GM23338 (cell line): Measurements from ENCODE around the gene CEBPE. TPM values are rescaled to one million over a fixed set of nuclear protein-coding genes. Genes with fewer than 3 reads are reported as not detected.

Source experiments
- ATAC-seq: fragments of 200-7000 bp; cut with Tn5 transposase; 3 replicates; pipeline ENCODE4 v1.9.1; 2020
- DNase-seq: peaks from one replicate; pipeline ENCODE4 v3.0.0-alpha.2; 2015; ENCODE audit warnings: low spot score
- H2AFZ ChIP-seq: fragments of 200-600 bp; sonication (generic); 2 replicates; pipeline ENCODE4 v1.8.0; 2016; ENCODE audit warnings: antibody characterized with exemption, mild to moderate bottlenecking, moderate library complexity
- H3F3A ChIP-seq: fragments of 200-600 bp; sonication (generic); replicated peaks from 2 replicates; pipeline ENCODE4 v1.8.0; 2017; ENCODE audit warnings: antibody characterized with exemption, mixed run types, low read depth
- H3K27ac ChIP-seq: fragments of 200-600 bp; sonication (generic); 2 replicates; pipeline ENCODE4 v1.6.1; 2016; ENCODE audit warnings: low read depth
- H3K27me3 ChIP-seq: fragments of 200-600 bp; sonication (generic); 2 replicates; pipeline ENCODE4 v1.8.0; 2016; ENCODE audit warnings: mild to moderate bottlenecking, mixed run types, moderate library complexity; ENCODE audit not compliant: insufficient read depth
- H3K36me3 ChIP-seq: fragments of 200-600 bp; sonication (generic); 2 replicates; pipeline ENCODE4 v1.8.0; 2016; ENCODE audit warnings: mild to moderate bottlenecking; ENCODE audit not compliant: insufficient read depth
- H3K4me1 ChIP-seq: fragments of 200-600 bp; sonication (generic); 2 replicates; pipeline ENCODE4 v1.8.0; 2016; ENCODE audit warnings: mild to moderate bottlenecking, moderate library complexity; ENCODE audit not compliant: insufficient read depth
- H3K4me2 ChIP-seq: fragments of 200-600 bp; sonication (generic); 2 replicates; pipeline ENCODE4 v1.7.1; 2017; ENCODE audit warnings: mixed run types
- H3K4me3 ChIP-seq: fragments of 200-600 bp; sonication (generic); 2 replicates; pipeline ENCODE4 v1.6.1; 2016; ENCODE audit warnings: mixed run types
- H3K79me2 ChIP-seq: fragments of 200-600 bp; sonication (generic); replicated peaks from 2 replicates; pipeline ENCODE4 v1.8.0; 2017; ENCODE audit warnings: mild to moderate bottlenecking; ENCODE audit not compliant: insufficient read depth
- H3K9me2 ChIP-seq: fragments of 200-600 bp; sonication (generic); 2 replicates; pipeline ENCODE4 v1.8.0; 2017; ENCODE audit not compliant: insufficient read depth
- H4K20me1 ChIP-seq: fragments of 200-600 bp; sonication (generic); replicated peaks from 2 replicates; pipeline ENCODE4 v1.8.0; 2017; ENCODE audit warnings: mild to moderate bottlenecking; ENCODE audit not compliant: insufficient read depth
- H3K27ac Mint-ChIP-seq: 2 replicates; pipeline ENCODE4 v1.8.0; 2020; ENCODE audit warnings: inconsistent platforms, mild to moderate bottlenecking, moderate library complexity, mixed read lengths
- H3K27me3 Mint-ChIP-seq: 3 replicates; pipeline ENCODE4 v1.8.0; 2022; ENCODE audit warnings: low read depth, mild to moderate bottlenecking, moderate library complexity, mixed read lengths, inconsistent platforms; ENCODE audit not compliant: insufficient read depth, poor library complexity
- H3K36me3 Mint-ChIP-seq: 3 replicates; pipeline ENCODE4 v1.8.0; 2021; ENCODE audit warnings: low read depth, mild to moderate bottlenecking, inconsistent platforms, moderate library complexity, mixed read lengths
- H3K4me1 Mint-ChIP-seq: 3 replicates; pipeline ENCODE4 v1.8.0; 2020; ENCODE audit warnings: mild to moderate bottlenecking, inconsistent platforms, mixed read lengths
- H3K4me3 Mint-ChIP-seq: 3 replicates; pipeline ENCODE4 v1.8.0; 2021; ENCODE audit warnings: moderate library complexity, mild to moderate bottlenecking, inconsistent platforms, mixed read lengths
- H3K9me3 Mint-ChIP-seq: 3 replicates; pipeline ENCODE4 v1.8.0; 2020; ENCODE audit warnings: moderate library complexity, mild to moderate bottlenecking, inconsistent platforms, mixed read lengths
- CREB1 ChIP-seq: fragments of 250-450 bp; sonication (Bioruptor Pico); IDR thresholded peaks from 2 replicates; pipeline ENCODE4 v1.5.0; 2020; ENCODE audit warnings: low read depth, mild to moderate bottlenecking, moderate library complexity
- CTCF ChIP-seq, 2 experiments: fragments of 200-600 bp in 1 of 2; sonication (generic) in 1 of 2; conservative IDR thresholded peaks; 2 replicates each; pipeline versions ENCODE4 v1.5.1 to v1.6.1; 2016 to 2017; ENCODE audit warnings: antibody characterized with exemption in 2 of 2, low read depth in 2 of 2, mild to moderate bottlenecking in 2 of 2, moderate library complexity in 1 of 2
- EZH2phosphoT487 ChIP-seq: fragments of 200-600 bp; sonication (generic); IDR thresholded peaks from one replicate; pipeline ENCODE4 v1.8.1; 2018; ENCODE audit warnings: antibody characterized with exemption; ENCODE audit not compliant: unreplicated experiment
- POLR2AphosphoS5 ChIP-seq: IDR thresholded peaks from 2 replicates; pipeline ENCODE4 v1.6.1; 2016; ENCODE audit warnings: antibody characterized with exemption, low read depth
- ZNF114 ChIP-seq: fragments of 250-450 bp; sonication (Bioruptor Pico); IDR thresholded peaks from 2 replicates; pipeline ENCODE4 v1.5.0; 2020; ENCODE audit warnings: mild to moderate bottlenecking, moderate library complexity
- ZNF331 ChIP-seq: fragments of 250-450 bp; sonication (Bioruptor Pico); IDR thresholded peaks from 2 replicates; pipeline ENCODE4 v1.5.0; 2020; ENCODE audit warnings: low read depth, mild to moderate bottlenecking, moderate library complexity
- ZNF462 ChIP-seq: fragments of 250-450 bp; sonication (Bioruptor Pico); IDR thresholded peaks from 2 replicates; pipeline ENCODE4 v1.5.0; 2020; ENCODE audit warnings: mild to moderate bottlenecking, moderate library complexity
- polyA plus RNA-seq: library from polyadenylated mRNA; unstranded; fragments of >200 nt; fragmentation: Nextera tagmentation; extraction: Ambion mirVana; gene quantifications from 2 replicates; pipeline ENCODE4 v1.2.1, GENCODE V29; 2016
- total RNA-seq: library from RNA; depleted of rRNA; stranded (reverse); fragments of >200 nt; shearing (Covaris generic); gene quantifications from 2 replicates; pipeline ENCODE4 v1.2.3, GENCODE V29; 2014

The CEBPE gene
- total and polyA plus RNA-seq, 2 experiments from 2014 or later, result not detected

DNA sequence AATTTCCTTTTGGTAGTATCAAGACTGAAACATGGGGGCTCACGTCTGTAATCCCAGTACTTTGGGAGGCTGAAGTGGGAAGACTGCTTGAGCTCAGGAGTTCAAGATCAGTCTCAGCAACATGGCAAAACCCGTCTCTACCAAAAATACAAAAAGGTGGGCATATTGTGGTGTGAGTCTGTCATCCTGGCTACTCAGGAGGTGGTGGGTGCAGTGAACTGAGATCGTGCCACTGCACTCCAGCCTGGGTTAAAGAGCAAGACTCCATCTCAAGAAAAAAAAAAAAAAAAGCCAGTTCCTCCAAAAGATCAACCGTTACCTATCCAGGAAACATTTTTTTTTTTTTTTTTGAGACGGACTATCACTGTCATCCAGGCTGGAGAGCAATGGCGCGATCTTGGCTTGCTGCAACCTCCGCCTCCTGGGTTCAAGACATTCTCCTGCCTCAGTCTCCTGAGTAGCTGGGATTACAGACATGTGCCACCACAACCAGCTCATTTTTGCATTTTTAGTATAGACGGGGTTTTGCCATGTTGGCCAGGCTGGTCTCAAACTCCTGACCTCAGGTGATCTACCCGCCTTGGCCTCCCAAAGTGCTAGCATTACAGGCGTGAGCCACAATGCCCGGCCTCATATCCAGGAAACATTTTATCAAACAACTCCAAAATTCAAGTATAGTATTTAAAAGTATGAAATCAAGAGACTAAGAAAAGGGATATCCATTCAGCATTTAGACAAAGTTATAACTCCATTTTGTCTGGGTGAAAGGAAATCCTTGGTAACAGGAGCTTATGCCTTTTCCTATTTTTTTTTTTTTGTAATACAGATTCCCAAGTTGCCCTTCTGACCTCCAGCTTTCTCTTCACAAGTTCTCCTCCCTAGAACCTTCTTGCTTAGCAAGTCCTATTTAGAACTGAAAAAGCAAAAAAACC lies 27.5 kb downstream of the CEBPE start (continued):
- TF ChIP-seq ZNF462 (CRISPR knock-in tag), result no peak
- no peak for TF ChIP-seq ZNF331 (CRISPR knock-in tag)

DNA sequence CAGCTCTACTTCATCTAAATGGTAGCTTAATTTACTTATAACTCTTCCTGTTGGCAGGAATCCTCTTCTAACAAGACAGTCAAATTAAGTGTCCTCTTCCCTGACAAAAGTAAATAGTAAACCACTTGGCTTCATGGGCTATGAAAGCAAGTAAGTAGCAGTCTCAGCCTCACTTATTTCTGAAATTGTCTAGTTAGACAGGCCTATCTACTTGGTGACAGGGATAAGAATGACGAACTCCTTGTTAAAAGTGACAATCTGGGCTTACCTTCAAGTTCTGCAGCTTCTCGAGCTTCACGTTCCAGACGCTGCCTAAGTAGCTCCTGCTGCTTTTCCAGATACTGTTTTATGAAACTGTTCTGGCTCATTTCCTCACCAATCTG lies 28.8 kb downstream of the CEBPE start:
- no peaks in the 10 kb centered on the region; the same call in 2 of the 3 replicates for H3K4me1 Mint-ChIP-seq
- DNase-seq (no peak), ATAC-seq (no peak)
- H3K4me3 Mint-ChIP-seq, result no peak overlapping the region
- Histone ChIP-seq H3K9me2 (no peaks in the 10 kb centered on the region), H3F3A (no peaks in the 10 kb centered on the region; the same call in 1 of the 2 replicates), H2AFZ (no peak overlapping the region), H3K27me3 (no peaks in the 10 kb centered on the region), H3K4me2 (no peak overlapping the region), H3K36me3 (peaks cover 63% of the 10 kb centered on the region), H3K4me3 (no peak overlapping the region), H3K79me2 (peaks cover 59% of the 10 kb centered on the region), H3K4me1 (peaks cover 6% of the 10 kb centered on the region; the same call in 1 of the 2 replicates), H3K27ac (no peak overlapping the region), H4K20me1 (peaks cover 34% of the 10 kb centered on the region)
- H3K9me3 Mint-ChIP-seq, result no peaks in the 10 kb centered on the region
- peaks cover 71% of the 10 kb centered on the region for H3K36me3 Mint-ChIP-seq
- no peak overlapping the region for H3K27ac Mint-ChIP-seq
- H3K27me3 Mint-ChIP-seq, result peaks cover 2% of the 10 kb centered on the region
- TF ChIP-seq CREB1 (CRISPR knock-in tag) (no peak), ZNF114 (CRISPR knock-in tag) (no peak), POLR2AphosphoS5 (no peak), CTCF (conservative IDR thresholded peaks at IDR 0.05; ENCODE audit: low read depth in 2 of 2) (no peak), EZH2phosphoT487 (no peak)
